ENCODE data around the gene DNASE1L3. TPM values are rescaled to one million over a fixed set of nuclear protein-coding genes. Genes with fewer than 3 reads are reported as not detected.

Gene DNASE1L3
- total RNA-seq, 1 experiment from 2014 or later, result not detected

- DNase-seq (ENCODE audit: extremely low read depth, low read depth), result no peak
These were observed 30.5 kb downstream of the DNASE1L3 start for GRCh38 chr3:58180099-58180880.

- DNase-seq (ENCODE audit: extremely low read depth, low read depth), result no peak
These were observed 31.3 kb downstream of the DNASE1L3 start for GRCh38 chr3:58179235-58180098.

GRCh38 chr3:58178528-58179234, 32.1 kb downstream of the DNASE1L3 start:
- DNase-seq (ENCODE audit: extremely low read depth, low read depth), result no peak

GRCh38 chr3:58177747-58178527, 32.8 kb downstream of the DNASE1L3 start:
- DNase-seq (ENCODE audit: extremely low read depth, low read depth), result peak; percentile 66

GRCh38 chr3:58176827-58177489, 33.8 kb downstream of the DNASE1L3 start:
- no peak for DNase-seq (ENCODE audit: extremely low read depth, low read depth)

- no peak for DNase-seq (ENCODE audit: extremely low read depth, low read depth)
These were observed 34.6 kb downstream of the DNASE1L3 start for GRCh38 chr3:58176185-58176530.

- DNase-seq (ENCODE audit: extremely low read depth, low read depth), result no peak
These were observed 35.2 kb downstream of the DNASE1L3 start for GRCh38 chr3:58175437-58176184.

GRCh38 chr3:58175187-58175436, 35.7 kb downstream of the DNASE1L3 start:
- DNase-seq (ENCODE audit: extremely low read depth, low read depth), result no peak

GRCh38 chr3:58173669-58174398, 36.9 kb downstream of the DNASE1L3 start:
- no peak for DNase-seq (ENCODE audit: extremely low read depth, low read depth)

- no peak for DNase-seq (ENCODE audit: extremely low read depth, low read depth)
These were observed 37.6 kb downstream of the DNASE1L3 start for GRCh38 chr3:58173029-58173668.

GRCh38 chr3:58171126-58171525, 39.6 kb downstream of the DNASE1L3 start:
- DNase-seq (ENCODE audit: extremely low read depth, low read depth), result no peak

GRCh38 chr3:58170376-58170775, 40.4 kb downstream of the DNASE1L3 start:
- no peak for DNase-seq (ENCODE audit: extremely low read depth, low read depth)

- no peak for DNase-seq (ENCODE audit: extremely low read depth, low read depth)
These were observed 41.4 kb downstream of the DNASE1L3 start for GRCh38 chr3:58169371-58169770.

GRCh38 chr3:58168498-58168897, 42.3 kb downstream of the DNASE1L3 start:
- DNase-seq (ENCODE audit: extremely low read depth, low read depth), result no peak

GRCh38 chr3:58167431-58168351, 43.1 kb downstream of the DNASE1L3 start:
- no peak for DNase-seq (ENCODE audit: extremely low read depth, low read depth)

- DNase-seq (ENCODE audit: extremely low read depth, low read depth), result no peak
These were observed 45.6 kb downstream of the DNASE1L3 start for GRCh38 chr3:58164906-58165821.

Data from NCI-H460 (cell line).